ENCODE data around the gene GMDS.

Gene GMDS

DNA sequence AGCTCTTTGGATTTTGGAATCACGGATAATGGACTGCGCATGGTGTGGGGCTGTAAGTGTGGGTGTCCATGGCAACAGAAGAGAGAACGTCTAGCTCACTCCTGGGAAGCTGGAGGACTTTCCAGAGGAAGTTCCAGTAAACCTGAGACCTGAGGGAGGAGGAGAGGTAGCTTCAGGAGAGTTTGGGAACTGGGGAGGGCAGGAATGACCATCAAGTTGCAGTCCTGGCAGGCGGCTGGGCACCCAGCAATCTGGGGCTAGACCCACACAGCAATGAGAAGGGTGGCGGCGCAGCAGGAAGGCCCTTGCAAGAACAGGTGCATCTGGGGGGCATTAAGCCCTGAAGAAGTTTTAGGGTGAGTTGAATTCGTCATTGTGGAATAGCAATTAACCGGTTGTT lies 539.8 kb downstream of the GMDS start:
- Histone ChIP-seq H3K4me3 (ENCODE audit: low read depth, low read length) (no peak overlapping the region), H2AK5ac (ENCODE audit: low read length) (no peak overlapping the region), H3K4me1 (ENCODE audit: control insufficient read depth in 1 of 2, insufficient read depth in 2 of 2, low read length in 2 of 2) (no peaks in the 10 kb centered on the region), H2BK12ac (ENCODE audit: low read length) (no peak overlapping the region), H3K4ac (ENCODE audit: low read depth, low read length) (no peak overlapping the region), H3K79me1 (ENCODE audit: low read length) (no peaks in the 10 kb centered on the region), H3K27me3 (ENCODE audit: insufficient read depth, low read length) (no peaks in the 10 kb centered on the region), H3K9ac (ENCODE audit: low read length) (no peak overlapping the region), H3K36me3 (ENCODE audit: control insufficient read depth in 1 of 2, insufficient read depth in 2 of 2, low read length in 2 of 2) (no peaks in the 10 kb centered on the region), H3K18ac (ENCODE audit: low read length) (no peak overlapping the region), H3K4me2 (ENCODE audit: low read length) (no peak overlapping the region), H4K91ac (ENCODE audit: low read depth, low read length) (no peak overlapping the region), H3K14ac (ENCODE audit: low read length) (no peak overlapping the region), H3K23ac (ENCODE audit: low read length) (no peak overlapping the region), H3K79me2 (ENCODE audit: control insufficient read depth, insufficient read depth, low read length, poor library complexity) (no peaks in the 10 kb centered on the region), H3K27ac (ENCODE audit: low read depth, low read length) (no peak overlapping the region), H2BK120ac (ENCODE audit: insufficient read depth, low read length, poor library complexity) (no peak overlapping the region), H4K8ac (ENCODE audit: low read depth, low read length) (no peak overlapping the region), H2AFZ (ENCODE audit: insufficient read depth, low read length, poor library complexity) (no peak overlapping the region), H2BK5ac (ENCODE audit: low read depth, low read length, poor library complexity) (no peak overlapping the region), H3K9me3 (ENCODE audit: insufficient read depth, low read depth, low read length) (peaks cover 2% of the 10 kb centered on the region), H4K12ac (ENCODE audit: low read depth, low read length) (no peak overlapping the region)
- WGBS (ENCODE audit: extremely low coverage, insufficient coverage, insufficient read length) = no CpG with 5 or more reads among the region's 8 CpGs
- DNase-seq = no peak

DNA sequence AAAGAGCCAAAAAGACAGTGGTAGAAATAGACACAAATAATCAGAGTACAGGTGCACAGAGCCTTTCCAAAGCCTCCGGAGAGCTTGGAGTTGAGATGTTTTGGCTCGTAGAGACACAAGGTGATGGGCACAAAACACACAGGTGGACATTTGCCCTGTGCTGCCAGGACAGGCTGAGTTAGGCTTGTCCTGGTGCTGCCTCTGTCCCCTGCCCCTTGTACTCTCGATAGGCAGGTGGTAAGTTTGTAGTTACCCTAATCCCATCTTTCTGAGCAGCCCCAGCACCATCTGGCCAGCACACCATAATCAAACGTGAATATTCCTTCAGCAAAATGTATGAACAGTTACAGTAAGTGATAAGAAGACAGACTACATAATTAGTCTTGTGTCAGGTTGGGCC lies 540.2 kb downstream of the GMDS start:
- Histone ChIP-seq H4K12ac (ENCODE audit: low read depth, low read length) (no peak overlapping the region), H3K4ac (ENCODE audit: low read depth, low read length) (no peak overlapping the region), H3K36me3 (ENCODE audit: control insufficient read depth in 1 of 2, insufficient read depth in 2 of 2, low read length in 2 of 2) (no peaks in the 10 kb centered on the region), H3K14ac (ENCODE audit: low read length) (no peak overlapping the region), H3K9ac (ENCODE audit: low read length) (no peak overlapping the region), H3K23ac (ENCODE audit: low read length) (no peak overlapping the region), H3K18ac (ENCODE audit: low read length) (no peak overlapping the region), H2BK5ac (ENCODE audit: low read depth, low read length, poor library complexity) (no peak overlapping the region), H3K4me1 (ENCODE audit: control insufficient read depth in 1 of 2, insufficient read depth in 2 of 2, low read length in 2 of 2) (no peaks in the 10 kb centered on the region), H3K4me3 (ENCODE audit: low read depth, low read length) (no peak overlapping the region), H2BK12ac (ENCODE audit: low read length) (no peak overlapping the region), H4K8ac (ENCODE audit: low read depth, low read length) (no peak overlapping the region), H3K9me3 (ENCODE audit: insufficient read depth, low read depth, low read length) (peaks cover 2% of the 10 kb centered on the region), H3K4me2 (ENCODE audit: low read length) (no peak overlapping the region), H4K91ac (ENCODE audit: low read depth, low read length) (no peak overlapping the region), H2AFZ (ENCODE audit: insufficient read depth, low read length, poor library complexity) (no peak overlapping the region), H2AK5ac (ENCODE audit: low read length) (no peak overlapping the region), H3K27me3 (ENCODE audit: insufficient read depth, low read length) (no peaks in the 10 kb centered on the region), H3K79me1 (ENCODE audit: low read length) (no peaks in the 10 kb centered on the region), H3K79me2 (ENCODE audit: control insufficient read depth, insufficient read depth, low read length, poor library complexity) (no peaks in the 10 kb centered on the region), H2BK120ac (ENCODE audit: insufficient read depth, low read length, poor library complexity) (no peak overlapping the region), H3K27ac (ENCODE audit: low read depth, low read length) (no peak overlapping the region)
- WGBS (ENCODE audit: extremely low coverage, insufficient coverage, insufficient read length) = no CpG with 5 or more reads among the region's 4 CpGs
- no peak for DNase-seq

GRCh38 chr6:1704711-1705110 lies 540.7 kb downstream of the GMDS start:
- Histone ChIP-seq H3K27me3 (ENCODE audit: insufficient read depth, low read length) (no peaks in the 10 kb centered on the region), H3K9me3 (ENCODE audit: insufficient read depth, low read depth, low read length) (peaks cover 2% of the 10 kb centered on the region), H2AFZ (ENCODE audit: insufficient read depth, low read length, poor library complexity) (no peak overlapping the region), H3K36me3 (ENCODE audit: control insufficient read depth in 1 of 2, insufficient read depth in 2 of 2, low read length in 2 of 2) (no peaks in the 10 kb centered on the region), H3K23ac (ENCODE audit: low read length) (no peak overlapping the region), H3K9ac (ENCODE audit: low read length) (no peak overlapping the region), H3K4ac (ENCODE audit: low read depth, low read length) (no peak overlapping the region), H4K91ac (ENCODE audit: low read depth, low read length) (no peak overlapping the region), H3K14ac (ENCODE audit: low read length) (no peak overlapping the region), H2BK120ac (ENCODE audit: insufficient read depth, low read length, poor library complexity) (no peak overlapping the region), H2BK5ac (ENCODE audit: low read depth, low read length, poor library complexity) (no peak overlapping the region), H2AK5ac (ENCODE audit: low read length) (no peak overlapping the region), H4K8ac (ENCODE audit: low read depth, low read length) (no peak overlapping the region), H3K4me2 (ENCODE audit: low read length) (no peak overlapping the region), H4K12ac (ENCODE audit: low read depth, low read length) (no peak overlapping the region), H3K4me3 (ENCODE audit: low read depth, low read length) (no peak overlapping the region), H3K79me1 (ENCODE audit: low read length) (no peaks in the 10 kb centered on the region), H3K27ac (ENCODE audit: low read depth, low read length) (no peak overlapping the region), H2BK12ac (ENCODE audit: low read length) (no peak overlapping the region), H3K4me1 (ENCODE audit: control insufficient read depth in 1 of 2, insufficient read depth in 2 of 2, low read length in 2 of 2) (no peaks in the 10 kb centered on the region), H3K79me2 (ENCODE audit: control insufficient read depth, insufficient read depth, low read length, poor library complexity) (no peaks in the 10 kb centered on the region), H3K18ac (ENCODE audit: low read length) (no peak overlapping the region)
- WGBS (ENCODE audit: extremely low coverage, insufficient coverage, insufficient read length) = no CpG with 5 or more reads among the region's 7 CpGs
- DNase-seq = no peak

DNA sequence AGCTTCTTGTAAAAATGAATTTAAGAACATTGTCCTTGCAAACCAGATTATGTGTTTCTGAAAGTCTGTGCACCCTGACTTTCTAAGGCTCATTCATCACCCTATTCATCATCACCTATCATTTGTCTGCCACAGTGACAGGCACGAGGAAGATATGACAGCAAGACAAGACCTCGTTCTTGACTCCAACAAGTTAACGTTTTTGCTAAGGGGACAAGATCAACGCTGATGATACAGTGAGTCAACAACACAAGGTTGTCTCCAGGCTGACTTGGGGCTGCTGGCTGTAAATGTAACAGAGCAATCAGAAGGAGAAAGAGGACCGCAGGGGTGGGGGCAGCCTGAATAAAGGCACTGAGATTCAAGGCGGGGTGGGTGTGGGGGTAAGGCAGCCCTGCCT lies 541.5 kb downstream of the GMDS start:
- no peak overlapping the region for H2AFZ ChIP-seq (ENCODE audit: insufficient read depth, low read length, poor library complexity)
- no peaks in the 10 kb centered on the region for H3K4me1 ChIP-seq (ENCODE audit: control insufficient read depth in 1 of 2, insufficient read depth in 2 of 2, low read length in 2 of 2)
- no peak overlapping the region for H3K23ac ChIP-seq (ENCODE audit: low read length)
- DNase-seq = peak in 1 of 2 donors; percentile 9
- no peak overlapping the region for H3K9ac ChIP-seq (ENCODE audit: low read length)
- no peak overlapping the region for H2AK5ac ChIP-seq (ENCODE audit: low read length)
- no peak overlapping the region for H4K8ac ChIP-seq (ENCODE audit: low read depth, low read length)
- H3K14ac ChIP-seq (ENCODE audit: low read length) = no peak overlapping the region
- no peaks in the 10 kb centered on the region for H3K36me3 ChIP-seq (ENCODE audit: control insufficient read depth in 1 of 2, insufficient read depth in 2 of 2, low read length in 2 of 2)
- no peak overlapping the region for H4K91ac ChIP-seq (ENCODE audit: low read depth, low read length)
- no CpG with 5 or more reads among the region's 6 CpGs for WGBS (ENCODE audit: extremely low coverage, insufficient coverage, insufficient read length)
- no peak overlapping the region for H3K18ac ChIP-seq (ENCODE audit: low read length)
- no peaks in the 10 kb centered on the region for H3K79me1 ChIP-seq (ENCODE audit: low read length)
- H3K27me3 ChIP-seq (ENCODE audit: insufficient read depth, low read length) = no peaks in the 10 kb centered on the region
- H2BK12ac ChIP-seq (ENCODE audit: low read length) = no peak overlapping the region
- H3K9me3 ChIP-seq (ENCODE audit: insufficient read depth, low read depth, low read length) = peaks cover 5% of the 10 kb centered on the region
- no peak overlapping the region for H3K4me3 ChIP-seq (ENCODE audit: low read depth, low read length)
- H3K27ac ChIP-seq (ENCODE audit: low read depth, low read length) = no peak overlapping the region
- H2BK120ac ChIP-seq (ENCODE audit: insufficient read depth, low read length, poor library complexity) = no peak overlapping the region
- no peak overlapping the region for H3K4ac ChIP-seq (ENCODE audit: low read depth, low read length)
- no peak overlapping the region for H2BK5ac ChIP-seq (ENCODE audit: low read depth, low read length, poor library complexity)
- H4K12ac ChIP-seq (ENCODE audit: low read depth, low read length) = no peak overlapping the region
- no peaks in the 10 kb centered on the region for H3K79me2 ChIP-seq (ENCODE audit: control insufficient read depth, insufficient read depth, low read length, poor library complexity)
- H3K4me2 ChIP-seq (ENCODE audit: low read length) = no peak overlapping the region
